Kidney epithelial cell (primary cell): ENCODE measurements around the gene OPCML. TPM values are rescaled to one million over a fixed set of nuclear protein-coding genes. Genes with fewer than 3 reads are reported as not detected.

Experiments
- DNase-seq: peaks from one replicate; pipeline ENCODE4 v3.0.0-alpha.2; 2010; ENCODE audit warnings: low read depth
- H3K27me3 ChIP-seq: 2 replicates; pipeline ENCODE4 v1.6.0; 2011; ENCODE audit warnings: low read length; ENCODE audit not compliant: control insufficient read depth, insufficient read depth
- H3K36me3 ChIP-seq: 2 replicates; pipeline ENCODE4 v1.5.1; 2011; ENCODE audit warnings: low read length; ENCODE audit not compliant: control insufficient read depth, insufficient read depth
- H3K4me3 ChIP-seq: 2 replicates; pipeline ENCODE4 v1.5.1; 2011; ENCODE audit warnings: low read depth, mild to moderate bottlenecking, control low read depth, low read length
- CTCF ChIP-seq: IDR thresholded peaks from 2 replicates; pipeline ENCODE4 v1.5.1; 2011; ENCODE audit warnings: mild to moderate bottlenecking, moderate library complexity, low read length, control low read depth, inconsistent platforms; ENCODE audit not compliant: insufficient read depth, poor library complexity, severe bottlenecking
- total RNA-seq: library from RNA; depleted of rRNA; stranded (reverse); fragments of >200 nt; gene quantifications from 2 replicates; pipeline ENCODE4 v1.2.3, GENCODE V29; 2015

OPCML gene
- total RNA-seq, 1 donor from 2014 or later, result under 0.01 TPM

GRCh38 chr11:132876705-132877104 is 655.6 kb downstream of the OPCML start:
- no peaks in the 10 kb centered on the region for H3K27me3 ChIP-seq
- H3K36me3 ChIP-seq, result no peaks in the 10 kb centered on the region
- no peak for DNase-seq
- H3K4me3 ChIP-seq, result no peak overlapping the region
- TF ChIP-seq CTCF, result no peak

GRCh38 chr11:132876239-132876638 is 656.1 kb downstream of the OPCML start:
- H3K4me3 ChIP-seq, result no peak overlapping the region
- no peak for DNase-seq
- H3K36me3 ChIP-seq, result no peaks in the 10 kb centered on the region
- no peaks in the 10 kb centered on the region for H3K27me3 ChIP-seq
- TF ChIP-seq CTCF, result no peak

GRCh38 chr11:132874638-132875037 is 657.7 kb downstream of the OPCML start:
- no peak for TF ChIP-seq CTCF

GRCh38 chr11:132873841-132874240 is 658.5 kb downstream of the OPCML start:
- DNase-seq, result no peak
- H3K27me3 ChIP-seq, result no peaks in the 10 kb centered on the region
- TF ChIP-seq CTCF, result no peak
- H3K36me3 ChIP-seq, result no peaks in the 10 kb centered on the region
- no peak overlapping the region for H3K4me3 ChIP-seq

More at GRCh38 chr11:132874638-132875037, 657.7 kb downstream of the OPCML start:
- no peaks in the 10 kb centered on the region for H3K27me3 ChIP-seq
- DNase-seq, result peak; percentile 56
- no peaks in the 10 kb centered on the region for H3K36me3 ChIP-seq
- H3K4me3 ChIP-seq, result no peak overlapping the region

- H3K36me3 ChIP-seq, result no peaks in the 10 kb centered on the region
- no peak overlapping the region for H3K4me3 ChIP-seq
- DNase-seq, result no peak
- H3K27me3 ChIP-seq, result no peaks in the 10 kb centered on the region
- TF ChIP-seq CTCF, result no peak
These were observed 660.1 kb downstream of the OPCML start for GRCh38 chr11:132872211-132872610.

- no peak for TF ChIP-seq CTCF
- no peaks in the 10 kb centered on the region for H3K36me3 ChIP-seq
- no peak overlapping the region for H3K4me3 ChIP-seq
- no peaks in the 10 kb centered on the region for H3K27me3 ChIP-seq
- DNase-seq, result peak; percentile 29
These were observed 665.3 kb downstream of the OPCML start for GRCh38 chr11:132866783-132867545.
